ENCODE measurements around the gene ZFP2. TPM values are rescaled to one million over a fixed set of nuclear protein-coding genes. Genes with fewer than 3 reads are reported as not detected.

The ZFP2 gene
- total and polyA plus RNA-seq, 2 of the 13 experiments (the other 11 are each of a cell fraction or from before 2014, with no cell fraction given): 0.27 to 0.42 TPM

DNA sequence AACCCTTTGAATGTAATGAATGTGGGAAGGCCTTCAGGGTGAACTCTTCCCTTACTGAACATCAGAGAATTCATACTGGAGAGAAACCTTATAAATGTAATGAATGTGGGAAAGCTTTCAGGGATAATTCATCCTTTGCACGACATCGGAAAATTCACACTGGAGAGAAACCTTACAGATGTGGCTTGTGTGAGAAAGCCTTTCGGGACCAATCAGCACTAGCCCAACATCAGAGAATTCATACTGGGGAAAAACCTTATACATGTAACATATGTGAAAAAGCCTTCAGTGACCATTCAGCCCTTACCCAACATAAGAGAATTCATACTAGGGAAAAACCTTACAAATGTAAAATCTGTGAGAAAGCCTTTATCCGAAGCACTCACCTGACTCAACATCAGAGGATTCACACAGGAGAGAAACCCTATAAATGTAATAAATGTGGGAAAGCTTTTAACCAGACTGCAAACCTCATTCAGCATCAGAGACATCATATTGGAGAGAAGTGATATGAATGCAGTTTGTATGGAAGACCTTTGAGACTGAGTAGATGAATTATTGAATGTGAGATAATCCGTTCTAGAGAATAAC, 69.8 kb downstream of the ZFP2 start:
- H3K4me2 ChIP-seq (ENCODE audit: low read depth, low read length): no peak overlapping the region
- H3K9me3 ChIP-seq (ENCODE audit: low read length): peaks cover 88% of the 10 kb centered on the region
- no peak for TF ChIP-seq ZNF792 (CRISPR knock-in tag; IDR thresholded peaks at IDR 0.05)
- TF ChIP-seq ZNF878 (CRISPR knock-in tag; IDR thresholded peaks at IDR 0.05): no peak
- peak; percentile 76; the same call in 1 of the 2 replicates for TF ChIP-seq ZNF274 (CRISPR knock-in tag; IDR thresholded peaks at IDR 0.05)
- ATAC-seq (no peak), DNase-seq (ENCODE audit: low spot score) (no peak), FAIRE-seq (no peak)
- H3K79me2 ChIP-seq (ENCODE audit: insufficient read depth, low read length): no peaks in the 10 kb centered on the region
- H2AFZ ChIP-seq (ENCODE audit: low read length): no peak overlapping the region
- H4K20me1 ChIP-seq (ENCODE audit: insufficient read depth, low read length): no peaks in the 10 kb centered on the region
- POLR2A ChIA-PET: no interaction called here
- H3K36me3 ChIP-seq (replicated peaks in 1 of 2; ENCODE audit: control insufficient read depth in 1 of 2, insufficient read depth in 2 of 2, low read length in 2 of 2): no peaks in the 10 kb centered on the region
- CTCF ChIA-PET (ENCODE audit: low intra/inter-chr PET ratio, low total read pairs): no interaction called here
- BruUV-seq (replicated peaks): no TSS peak
- H3K27ac ChIP-seq (ENCODE audit: extremely low read length, insufficient read depth, low read length): no peak overlapping the region
- no peak overlapping the region for H3K9ac ChIP-seq (ENCODE audit: insufficient read depth, low read depth, low read length)
- WGBS (ENCODE audit: low lambda C conversion rate): 38% methylated on average over 5 of the region's 5 CpGs
- intact Hi-C loops (cut with micrococcal nuclease; ENCODE audit: unreplicated experiment) (no loop called here), in situ Hi-C loops (cut with HindIII; ENCODE audit: extremely low pct_ligation_motif_present, low pct_unique_long_range_greater_than_20kb) (no loop called here)
- no peak overlapping the region for H3K4me3 ChIP-seq (replicated peaks in 1 of 3; ENCODE audit: insufficient read depth in 1 of 3, low read depth in 2 of 3, low read length in 3 of 3)
- H3K27me3 ChIP-seq (ENCODE audit: control insufficient read depth in 1 of 2, insufficient read depth in 2 of 2, low read length in 2 of 2): no peaks in the 10 kb centered on the region
- no peaks in the 10 kb centered on the region for H3K4me1 ChIP-seq (ENCODE audit: insufficient read depth, low read length)

DNA sequence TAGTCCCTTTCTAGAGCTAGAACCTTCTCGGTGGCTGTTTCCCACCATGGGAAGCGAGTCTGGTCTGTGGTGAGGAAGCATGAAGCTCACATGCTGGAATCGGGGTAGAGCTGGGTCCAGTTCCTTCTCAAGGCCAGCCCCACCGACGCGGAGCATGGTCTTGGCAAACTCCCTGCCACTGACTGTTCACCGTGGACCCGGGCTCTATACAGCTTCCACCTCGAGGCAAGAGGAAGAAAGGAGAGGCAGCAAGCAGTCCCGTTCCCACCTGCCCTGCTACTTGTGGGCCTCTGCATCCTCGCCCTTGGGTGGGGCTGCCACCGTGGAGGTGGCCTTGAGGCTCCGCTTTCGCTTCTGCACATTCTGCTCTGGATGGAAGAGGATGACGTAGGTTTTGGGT, 85.7 kb downstream of the ZFP2 start:
- H2AFZ ChIP-seq (ENCODE audit: low read length): no peak overlapping the region
- H3K36me3 ChIP-seq (replicated peaks in 1 of 2; ENCODE audit: control insufficient read depth in 1 of 2, insufficient read depth in 2 of 2, low read length in 2 of 2): no peaks in the 10 kb centered on the region
- no peaks in the 10 kb centered on the region for H4K20me1 ChIP-seq (ENCODE audit: insufficient read depth, low read length)
- 4% methylated on average over 3 of the region's 15 CpGs for WGBS (ENCODE audit: low lambda C conversion rate)
- no peak for DNase-seq (ENCODE audit: low spot score)
- H3K4me3 ChIP-seq (replicated peaks in 1 of 3; ENCODE audit: insufficient read depth in 1 of 3, low read depth in 2 of 3, low read length in 3 of 3): no peak overlapping the region
- no TSS peak for BruUV-seq (replicated peaks)
- ChIA-PET POLR2A (no interaction called here), CTCF (ENCODE audit: low intra/inter-chr PET ratio, low total read pairs) (no interaction called here)
- ATAC-seq: no peak
- no peak for FAIRE-seq
- intact Hi-C loops (cut with micrococcal nuclease; ENCODE audit: unreplicated experiment) (no loop called here), in situ Hi-C loops (cut with HindIII; ENCODE audit: extremely low pct_ligation_motif_present, low pct_unique_long_range_greater_than_20kb) (no loop called here)
- no peak overlapping the region for H3K27ac ChIP-seq (ENCODE audit: extremely low read length, insufficient read depth, low read length)
- no peak overlapping the region for H3K4me2 ChIP-seq (ENCODE audit: low read depth, low read length)
- no peaks in the 10 kb centered on the region for H3K4me1 ChIP-seq (ENCODE audit: insufficient read depth, low read length)
- H3K27me3 ChIP-seq (ENCODE audit: control insufficient read depth in 1 of 2, insufficient read depth in 2 of 2, low read length in 2 of 2): no peaks in the 10 kb centered on the region
- no peaks in the 10 kb centered on the region for H3K79me2 ChIP-seq (ENCODE audit: insufficient read depth, low read length)
- H3K9ac ChIP-seq (ENCODE audit: insufficient read depth, low read depth, low read length): no peak overlapping the region
- peaks cover 72% of the 10 kb centered on the region for H3K9me3 ChIP-seq (ENCODE audit: low read length)
- TF ChIP-seq ISX (CRISPR knock-in tag; conservative IDR thresholded peaks at IDR 0.05): no peak
- TF ChIP-seq, protein P1, sequence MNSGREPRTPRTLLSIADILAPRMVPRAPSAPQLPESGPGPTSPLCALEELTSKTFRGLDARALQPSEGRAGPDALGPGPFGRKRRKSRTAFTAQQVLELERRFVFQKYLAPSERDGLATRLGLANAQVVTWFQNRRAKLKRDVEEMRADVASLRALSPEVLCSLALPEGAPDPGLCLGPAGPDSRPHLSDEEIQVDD (CRISPR knock-in tag; IDR thresholded peaks at IDR 0.05; ENCODE audit: borderline replicate concordance): no peak
- TF ChIP-seq MAF1 (CRISPR knock-in tag; IDR thresholded peaks at IDR 0.05; ENCODE audit: borderline replicate concordance): no peak
- no peak for TF ChIP-seq ATRX (CRISPR knock-in tag; IDR thresholded peaks at IDR 0.05; ENCODE audit: borderline replicate concordance)
- no peak for TF ChIP-seq ZFP36L2 (CRISPR knock-in tag; IDR thresholded peaks at IDR 0.05)
- no peak for TF ChIP-seq PAWR (CRISPR knock-in tag; IDR thresholded peaks at IDR 0.05; ENCODE audit: borderline replicate concordance)
- TF ChIP-seq FOXA1 (IDR thresholded peaks at IDR 0.05): no peak
- no peak for TF ChIP-seq FOXA1 (CRISPR knock-in tag; IDR thresholded peaks at IDR 0.05)
- TF ChIP-seq, protein P2, sequence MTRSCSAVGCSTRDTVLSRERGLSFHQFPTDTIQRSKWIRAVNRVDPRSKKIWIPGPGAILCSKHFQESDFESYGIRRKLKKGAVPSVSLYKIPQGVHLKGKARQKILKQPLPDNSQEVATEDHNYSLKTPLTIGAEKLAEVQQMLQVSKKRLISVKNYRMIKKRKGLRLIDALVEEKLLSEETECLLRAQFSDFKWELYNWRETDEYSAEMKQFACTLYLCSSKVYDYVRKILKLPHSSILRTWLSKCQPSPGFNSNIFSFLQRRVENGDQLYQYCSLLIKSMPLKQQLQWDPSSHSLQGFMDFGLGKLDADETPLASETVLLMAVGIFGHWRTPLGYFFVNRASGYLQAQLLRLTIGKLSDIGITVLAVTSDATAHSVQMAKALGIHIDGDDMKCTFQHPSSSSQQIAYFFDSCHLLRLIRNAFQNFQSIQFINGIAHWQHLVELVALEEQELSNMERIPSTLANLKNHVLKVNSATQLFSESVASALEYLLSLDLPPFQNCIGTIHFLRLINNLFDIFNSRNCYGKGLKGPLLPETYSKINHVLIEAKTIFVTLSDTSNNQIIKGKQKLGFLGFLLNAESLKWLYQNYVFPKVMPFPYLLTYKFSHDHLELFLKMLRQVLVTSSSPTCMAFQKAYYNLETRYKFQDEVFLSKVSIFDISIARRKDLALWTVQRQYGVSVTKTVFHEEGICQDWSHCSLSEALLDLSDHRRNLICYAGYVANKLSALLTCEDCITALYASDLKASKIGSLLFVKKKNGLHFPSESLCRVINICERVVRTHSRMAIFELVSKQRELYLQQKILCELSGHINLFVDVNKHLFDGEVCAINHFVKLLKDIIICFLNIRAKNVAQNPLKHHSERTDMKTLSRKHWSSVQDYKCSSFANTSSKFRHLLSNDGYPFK (CRISPR knock-in tag; IDR thresholded peaks at IDR 0.05; ENCODE audit: borderline replicate concordance): no peak
- no peak for TF ChIP-seq ZEB1 (IDR thresholded peaks at IDR 0.05; ENCODE audit: insufficient replicate concordance, low read depth)
- no peak for TF ChIP-seq KLF12 (CRISPR knock-in tag; IDR thresholded peaks at IDR 0.05; ENCODE audit: borderline replicate concordance)
- no peak for TF ChIP-seq SIX1 (CRISPR knock-in tag; IDR thresholded peaks at IDR 0.05; ENCODE audit: borderline replicate concordance)
- TF ChIP-seq SMAD1 (CRISPR knock-in tag; IDR thresholded peaks at IDR 0.05; ENCODE audit: borderline replicate concordance, low read depth): no peak
- no peak for TF ChIP-seq ZNF367 (CRISPR knock-in tag; IDR thresholded peaks at IDR 0.05; ENCODE audit: borderline replicate concordance)
- no peak for TF ChIP-seq SATB2 (CRISPR knock-in tag; IDR thresholded peaks at IDR 0.05)
